Measurements from ENCODE around the gene UBXN7. TPM values are rescaled to one million over a fixed set of nuclear protein-coding genes. Genes with fewer than 3 reads are reported as not detected.
"Not testable (repeated sequence)": the region's sequence is repeated elsewhere in the genome, so short reads cannot be mapped to it uniquely, and the experiment has no call there.

The UBXN7 gene
- total and polyA plus RNA-seq, 9 of the 15 experiments (the other 6 are each of a cell fraction or from before 2014, with no cell fraction given), result 3.5 to 44.6 (median 13.4) TPM

- TF ChIP-seq ZNF75A (CRISPR knock-in tag; IDR thresholded peaks at IDR 0.05), result peak; percentile 34; the same call in 1 of the 2 replicates
- not testable (repeated sequence) for BruUV-seq (replicated peaks)
Observed at GRCh38 chr3:196462680-196463477, 30.7 kb upstream of the UBXN7 start.

GRCh38 chr3:196458063-196458462 is 25.8 kb upstream of the UBXN7 start:
- Histone ChIP-seq H3K27me3 (ENCODE audit: control insufficient read depth in 2 of 2, insufficient read depth in 2 of 2, low read length in 2 of 2) (no peaks in the 10 kb centered on the region), H3K27ac (ENCODE audit: extremely low read depth, low read depth, low read length) (no peak overlapping the region), H3K79me2 (ENCODE audit: control insufficient read depth, insufficient read depth, low read length) (no peaks in the 10 kb centered on the region), H3K9me3 (replicated peaks; ENCODE audit: control insufficient read depth, insufficient read depth, low read depth, low read length) (no peaks in the 10 kb centered on the region), H4K20me1 (replicated peaks; ENCODE audit: control insufficient read depth, insufficient read depth, low read length) (no peaks in the 10 kb centered on the region), H2AFZ (ENCODE audit: low read depth, low read length) (no peak overlapping the region), H3K4me1 (replicated peaks in 1 of 2; ENCODE audit: control insufficient read depth in 2 of 2, insufficient read depth in 2 of 2, low read length in 2 of 2) (no peaks in the 10 kb centered on the region), H3K9me1 (ENCODE audit: control insufficient read depth, insufficient read depth, low read length) (no peaks in the 10 kb centered on the region), H3K4me3 (no peak overlapping the region), H3K4me2 (ENCODE audit: insufficient read depth, low read length) (no peak overlapping the region), H3K9ac (ENCODE audit: insufficient read depth in 1 of 2, low read depth in 2 of 2, low read length in 2 of 2) (no peak overlapping the region), H3K36me3 (ENCODE audit: control insufficient read depth, insufficient read depth, low read length) (no peaks in the 10 kb centered on the region)
- POLR2A ChIA-PET, result no interaction called here
- ATAC-seq (no peak), FAIRE-seq (no peak), DNase-seq (ENCODE audit: extremely low read depth in 1 of 4, low spot score in 3 of 4) (no peak)
- WGBS (ENCODE audit: insufficient coverage, low coverage, missing lambda C conversion rate), result 38% methylated on average over 3 of the region's 4 CpGs
- no TSS peak for BruUV-seq (replicated peaks)
- in situ Hi-C loops (cut with MboI) (loop anchor here (5.0 kb wide), 1 partner anchor 211 kb away; no protein-coding TSS in a partner anchor), intact Hi-C loops (cut with micrococcal nuclease) (no loop called here)
- CTCF ChIA-PET (ENCODE audit: low intra/inter-chr PET ratio), result no interaction called here
- TF ChIP-seq EP300 (IDR thresholded peaks at IDR 0.05; ENCODE audit: low read length) (no peak), ZNF354B (CRISPR knock-in tag; IDR thresholded peaks at IDR 0.05) (no peak), CCNT2 (IDR thresholded peaks at IDR 0.05; ENCODE audit: borderline replicate concordance, extremely low read depth, insufficient read length, low read depth, low read length) (no peak), SETDB1 (IDR thresholded peaks at IDR 0.05; ENCODE audit: low read length) (no peak), NFYB (IDR thresholded peaks at IDR 0.05; ENCODE audit: extremely low read depth, insufficient read length) (no peak), BCL6 (CRISPR knock-in tag; IDR thresholded peaks at IDR 0.05) (no peak), HCFC1 (IDR thresholded peaks at IDR 0.05; ENCODE audit: low read depth, low read length) (no peak)

More at GRCh38 chr3:196462680-196463477, 30.7 kb upstream of the UBXN7 start:
- in situ Hi-C loops (cut with MboI); H3K4me3 ChIP-seq; H3K4me1 ChIP-seq (replicated peaks in 1 of 2; ENCODE audit: control insufficient read depth in 2 of 2, insufficient read depth in 2 of 2, low read length in 2 of 2); H3K36me3 ChIP-seq (ENCODE audit: control insufficient read depth, insufficient read depth, low read length); POLR2A ChIA-PET; ATAC-seq; H3K4me2 ChIP-seq (ENCODE audit: insufficient read depth, low read length); H3K9ac ChIP-seq (ENCODE audit: insufficient read depth in 1 of 2, low read depth in 2 of 2, low read length in 2 of 2); H3K79me2 ChIP-seq (ENCODE audit: control insufficient read depth, insufficient read depth, low read length); H4K20me1 ChIP-seq (replicated peaks; ENCODE audit: control insufficient read depth, insufficient read depth, low read length); DNase-seq (ENCODE audit: extremely low read depth in 1 of 4, low spot score in 3 of 4); FAIRE-seq; intact Hi-C loops (cut with micrococcal nuclease); H2AFZ ChIP-seq (ENCODE audit: low read depth, low read length); H3K27ac ChIP-seq (ENCODE audit: extremely low read depth, low read depth, low read length); H3K9me3 ChIP-seq (replicated peaks; ENCODE audit: control insufficient read depth, insufficient read depth, low read depth, low read length); CTCF ChIA-PET (ENCODE audit: low intra/inter-chr PET ratio); H3K27me3 ChIP-seq (ENCODE audit: control insufficient read depth in 2 of 2, insufficient read depth in 2 of 2, low read length in 2 of 2); H3K9me1 ChIP-seq (ENCODE audit: control insufficient read depth, insufficient read depth, low read length): not testable (repeated sequence)
- WGBS (ENCODE audit: insufficient coverage, low coverage, missing lambda C conversion rate), result 86% methylated on average over 1 of the region's 1 CpG

All from K562 (cell line).